Gastroesophageal sphincter (tissue), 3 donors: Measurements from ENCODE around the gene CHRM4.

Experiments used
- CTCF ChIP-seq, 4 experiments: fragments of 200-600 bp in 2 of 4; fragments of 450-650 bp in 2 of 4; sonication (generic) in 1 of 4; IDR thresholded peaks; one replicate each; pipeline ENCODE4 v1.5.1; 2017 to 2019; ENCODE audit warnings: antibody characterized with exemption in 4 of 4, mild to moderate bottlenecking in 2 of 4, moderate library complexity in 2 of 4
- POLR2AphosphoS5 ChIP-seq: sonication (generic); formaldehyde crosslinking; IDR thresholded peaks from one replicate; pipeline ENCODE4 v1.6.1; 2017; ENCODE audit warnings: antibody characterized with exemption

- no peak for TF ChIP-seq CTCF (IDR thresholded peaks at IDR 0.05)
- no peak for TF ChIP-seq POLR2AphosphoS5
Observed at GRCh38 chr11:46420513-46420912, 28.9 kb upstream of the CHRM4 start.
